H9 (cell line): Measurements from ENCODE around the gene SNX32. TPM values are rescaled to one million over a fixed set of nuclear protein-coding genes. Genes with fewer than 3 reads are reported as not detected.

Source experiments
- DNase-seq: peaks from one replicate; pipeline ENCODE4 v3.0.0-alpha.2; 2017
- H2AFZ ChIP-seq: one replicate; pipeline ENCODE4 v1.6.1; 2013; ENCODE audit warnings: mild to moderate bottlenecking, low read length, control low read depth, moderate library complexity
- H2AK5ac ChIP-seq: 2 replicates; pipeline ENCODE4 v1.6.1; 2013; ENCODE audit warnings: low read length, control low read depth, mixed read lengths; ENCODE audit not compliant: insufficient read length
- H2BK120ac ChIP-seq: one replicate; pipeline ENCODE4 v1.6.1; 2013; ENCODE audit warnings: low read depth, mild to moderate bottlenecking, low read length, control low read depth, inconsistent platforms; ENCODE audit not compliant: poor library complexity, severe bottlenecking
- H2BK12ac ChIP-seq: 2 replicates; pipeline ENCODE4 v1.6.1; 2013; ENCODE audit warnings: low read length, control low read depth, mixed read lengths, low read depth; ENCODE audit not compliant: insufficient read length
- H2BK15ac ChIP-seq: 2 replicates; pipeline ENCODE4 v1.6.1; 2013; ENCODE audit warnings: low read depth, low read length, control low read depth
- H2BK20ac ChIP-seq: one replicate; pipeline ENCODE4 v1.6.1; 2013; ENCODE audit warnings: low read depth, mild to moderate bottlenecking, low read length, control low read depth, inconsistent platforms; ENCODE audit not compliant: poor library complexity, severe bottlenecking
- H2BK5ac ChIP-seq: 2 replicates; pipeline ENCODE4 v1.6.1; 2013; ENCODE audit warnings: low read length, control low read depth, mixed read lengths; ENCODE audit not compliant: insufficient read length
- H3K14ac ChIP-seq: 2 replicates; pipeline ENCODE4 v1.6.1; 2013; ENCODE audit warnings: low read length, control low read depth; ENCODE audit not compliant: insufficient read depth
- H3K18ac ChIP-seq: 2 replicates; pipeline ENCODE4 v1.6.1; 2013; ENCODE audit warnings: low read depth, mild to moderate bottlenecking, mixed read lengths, low read length, control low read depth; ENCODE audit not compliant: insufficient read length
- H3K23ac ChIP-seq: 2 replicates; pipeline ENCODE4 v1.6.1; 2013; ENCODE audit warnings: low read length, control low read depth, mixed read lengths, low read depth; ENCODE audit not compliant: insufficient read length
- H3K23me2 ChIP-seq: 2 replicates; pipeline ENCODE4 v1.6.1; 2013; ENCODE audit warnings: low read depth, mild to moderate bottlenecking, mixed read lengths, low read length, control low read depth; ENCODE audit not compliant: insufficient read length, poor library complexity, severe bottlenecking
- H3K27ac ChIP-seq: 2 replicates; pipeline ENCODE4 v1.5.1; 2013; ENCODE audit warnings: low read length, control low read depth, mixed read lengths, low read depth; ENCODE audit not compliant: insufficient read length
- H3K27me3 ChIP-seq: 2 replicates; pipeline ENCODE4 v1.6.1; 2013; ENCODE audit warnings: low read length, control low read depth, inconsistent platforms; ENCODE audit not compliant: insufficient read depth
- H3K4ac ChIP-seq: 2 replicates; pipeline ENCODE4 v1.6.1; 2013; ENCODE audit warnings: low read depth, mild to moderate bottlenecking, control low read depth, inconsistent platforms, low read length, moderate library complexity
- H3K4me1 ChIP-seq: 2 replicates; pipeline ENCODE4 v1.6.1; 2013; ENCODE audit warnings: low read length, control low read depth, inconsistent platforms; ENCODE audit not compliant: insufficient read depth
- H3K4me2 ChIP-seq: 2 replicates; pipeline ENCODE4 v1.6.1; 2013; ENCODE audit warnings: low read length, control low read depth, mixed read lengths; ENCODE audit not compliant: insufficient read length, insufficient read depth
- H3K56ac ChIP-seq: 2 replicates; pipeline ENCODE4 v1.6.1; 2013; ENCODE audit warnings: low read depth, mild to moderate bottlenecking, mixed read lengths, low read length, control low read depth; ENCODE audit not compliant: insufficient read length
- H3K79me1 ChIP-seq: 2 replicates; pipeline ENCODE4 v1.6.1; 2013; ENCODE audit warnings: low read depth, mild to moderate bottlenecking, moderate library complexity, low read length, control low read depth, inconsistent platforms; ENCODE audit not compliant: insufficient read depth, poor library complexity, severe bottlenecking
- H3K79me2 ChIP-seq: 2 replicates; pipeline ENCODE4 v1.6.1; 2013; ENCODE audit warnings: low read length, control low read depth, inconsistent platforms; ENCODE audit not compliant: insufficient read depth
- H3K9ac ChIP-seq: 2 replicates; pipeline ENCODE4 v1.6.1; 2013; ENCODE audit warnings: low read length, control low read depth, mixed read lengths; ENCODE audit not compliant: insufficient read length; ENCODE audit errors: extremely low read depth
- H3K9me3 ChIP-seq: one replicate; pipeline ENCODE4 v1.6.1; 2013; ENCODE audit warnings: low read depth, low read length, inconsistent platforms; ENCODE audit not compliant: control insufficient read depth
- H3T11ph ChIP-seq: one replicate; pipeline ENCODE4 v1.6.1; 2013; ENCODE audit warnings: mild to moderate bottlenecking, low read length, control low read depth, inconsistent platforms
- H4K20me1 ChIP-seq: one replicate; pipeline ENCODE4 v1.6.1; 2013; ENCODE audit not compliant: control insufficient read depth, insufficient read length, insufficient read depth
- H4K5ac ChIP-seq: 2 replicates; pipeline ENCODE4 v1.6.1; 2013; ENCODE audit warnings: low read depth, mild to moderate bottlenecking, mixed read lengths, low read length, control low read depth; ENCODE audit not compliant: insufficient read length
- H4K8ac ChIP-seq: replicated peaks from 2 replicates; pipeline ENCODE4 v1.6.1; 2013; ENCODE audit warnings: low read length, control low read depth, mixed read lengths, low read depth; ENCODE audit not compliant: insufficient read length
- H4K91ac ChIP-seq: 2 replicates; pipeline ENCODE4 v1.6.1; 2013; ENCODE audit warnings: low read depth, mild to moderate bottlenecking, moderate library complexity, mixed read lengths, low read length, control low read depth; ENCODE audit not compliant: insufficient read length
- H3K27ac Mint-ChIP-seq, 3 experiments: 2 replicates in 2 of 3; 3 replicates in 1 of 3; pipeline ENCODE4 v1.8.0; 2020 to 2021; ENCODE audit warnings: mixed read lengths in 3 of 3, mild to moderate bottlenecking in 1 of 3, moderate library complexity in 1 of 3
- H3K27me3 Mint-ChIP-seq: 2 replicates; pipeline ENCODE4 v1.8.0; 2021; ENCODE audit warnings: low read depth, mild to moderate bottlenecking, moderate library complexity, mixed read lengths
- H3K36me3 Mint-ChIP-seq, 3 experiments: 2 replicates in 2 of 3; 3 replicates in 1 of 3; pipeline ENCODE4 v1.8.0; 2020 to 2021; ENCODE audit warnings: low read depth in 3 of 3, mixed read lengths in 3 of 3; ENCODE audit not compliant: insufficient read depth in 1 of 3
- H3K4me1 Mint-ChIP-seq, 2 experiments: 2 replicates each; pipeline ENCODE4 v1.8.0; 2020; ENCODE audit warnings: mixed read lengths in 2 of 2
- H3K4me3 Mint-ChIP-seq, 2 experiments: 2 replicates in 1 of 2; 3 replicates in 1 of 2; pipeline ENCODE4 v1.8.0; 2020 to 2021; ENCODE audit warnings: mild to moderate bottlenecking in 2 of 2, mixed read lengths in 2 of 2, moderate library complexity in 1 of 2
- H3K9me3 Mint-ChIP-seq, 2 experiments: 2 replicates in 1 of 2; 3 replicates in 1 of 2; pipeline ENCODE4 v1.8.0; 2020; ENCODE audit warnings: mild to moderate bottlenecking in 2 of 2, mixed read lengths in 2 of 2, moderate library complexity in 1 of 2
- WGBS: extraction: QIAGEN DNeasy Blood & Tissue Kit; methylation state at CpG from one replicate; pipeline ENCODE4 v1.1.7; 2013; ENCODE audit warnings: missing lambda C conversion rate, low lambda C conversion rate, mixed read lengths; ENCODE audit not compliant: insufficient read length; ENCODE audit errors: extremely low coverage; 5-methylcytosine and 5-hydroxymethylcytosine counted together
- long read RNA-seq: library from polyadenylated mRNA; unstranded; transcript quantifications from one replicate; pipeline ENCODE4 v2.0.0, GENCODE V29; 2020
- total RNA-seq: library from RNA; stranded (reverse); gene quantifications from 2 replicates; pipeline ENCODE4 v1.2.1, GENCODE V29; 2021
- TF ChIP-seq, protein P1 (sequence below): fragments of 200-600 bp; sonication (generic); conservative IDR thresholded peaks from 3 replicates; pipeline ENCODE4 v1.8.0; 2021; ENCODE audit warnings: antibody characterized with exemption, mild to moderate bottlenecking

SNX32 gene
- 0.88 and 1.2 TPM in 2 replicates for total RNA-seq
- long read RNA-seq, transcript SNX32-201 (13 exons, 2,003 nt), result major isoform, 6 of 16 reads
- long read RNA-seq, partial matches to known transcripts, result 3 of 16 reads
- long read RNA-seq, other reads (novel, unspliced or antisense), result 7 of 16 reads

GRCh38 chr11:65833297-65834030 is at the start of gene SNX32:
TSS of gene SNX32 (plus strand) at chr11:65833963. CDS start at chr11:65834066, 103 bp downstream.
- H3K79me2 ChIP-seq, result no peaks in the 10 kb centered on the region
- H2AK5ac ChIP-seq, result no peak within 1 kb of the TSS
- Mint-ChIP-seq H3K4me1 (peaks cover 4 to 14% of the 10 kb centered on the region in 2 experiments), H3K9me3 (peaks cover 0 to 6% of the 10 kb centered on the region in 2 experiments; a peak in 1 of 5 replicates), H3K4me3 (no peak within 1 kb of the TSS), H3K36me3 (peaks cover 0 to 2% (median 1%) of the 10 kb centered on the region in 3 experiments; a peak in 2 of 7 replicates), H3K27me3 (peaks cover 30% of the 10 kb centered on the region), H3K27ac (0 out of 7 replicates have a peak within 1 kb of the TSS, but pooled peaks of 1 of the 3 experiments have one; percentile 68)
- H2BK20ac ChIP-seq, result no peak within 1 kb of the TSS
- H2BK5ac ChIP-seq, result no peak within 1 kb of the TSS
- H3T11ph ChIP-seq, result no peak within 1 kb of the TSS
- peak within 1 kb of the TSS; percentile 90; the same call in 1 of the 2 replicates for H3K14ac ChIP-seq
- no peak within 1 kb of the TSS for H4K8ac ChIP-seq
- peaks cover 5% of the 10 kb centered on the region; the same call in 1 of the 2 replicates for H3K4me1 ChIP-seq
- H2BK15ac ChIP-seq, result no peak within 1 kb of the TSS
- H3K27ac ChIP-seq, result no peak within 1 kb of the TSS
- H3K79me1 ChIP-seq, result no peaks in the 10 kb centered on the region
- H3K9me3 ChIP-seq, result no peaks in the 10 kb centered on the region
- no peak within 1 kb of the TSS for H4K5ac ChIP-seq
- no peak within 1 kb of the TSS for H3K56ac ChIP-seq
- H2BK12ac ChIP-seq, result no peak within 1 kb of the TSS
- H3K23ac ChIP-seq, result no peak within 1 kb of the TSS
- no peak within 1 kb of the TSS for H3K4ac ChIP-seq
- peaks cover 2% of the 10 kb centered on the region for H3K27me3 ChIP-seq
- no peaks in the 10 kb centered on the region for H4K20me1 ChIP-seq
- no peak within 1 kb of the TSS for H4K91ac ChIP-seq
- peak within 1 kb of the TSS; percentile 71 for H3K4me2 ChIP-seq
- no peak within 1 kb of the TSS for H2BK120ac ChIP-seq
- no peak within 1 kb of the TSS for H2AFZ ChIP-seq
- peak within 1 kb of the TSS; percentile 78 for H3K18ac ChIP-seq
- DNase-seq, result peak; percentile 94
- H3K9ac ChIP-seq, result peak within 1 kb of the TSS; percentile 33
- peaks cover 8% of the 10 kb centered on the region for H3K23me2 ChIP-seq
- no CpG with 5 or more reads among the region's 63 CpGs for WGBS
- TF ChIP-seq, protein P1, sequence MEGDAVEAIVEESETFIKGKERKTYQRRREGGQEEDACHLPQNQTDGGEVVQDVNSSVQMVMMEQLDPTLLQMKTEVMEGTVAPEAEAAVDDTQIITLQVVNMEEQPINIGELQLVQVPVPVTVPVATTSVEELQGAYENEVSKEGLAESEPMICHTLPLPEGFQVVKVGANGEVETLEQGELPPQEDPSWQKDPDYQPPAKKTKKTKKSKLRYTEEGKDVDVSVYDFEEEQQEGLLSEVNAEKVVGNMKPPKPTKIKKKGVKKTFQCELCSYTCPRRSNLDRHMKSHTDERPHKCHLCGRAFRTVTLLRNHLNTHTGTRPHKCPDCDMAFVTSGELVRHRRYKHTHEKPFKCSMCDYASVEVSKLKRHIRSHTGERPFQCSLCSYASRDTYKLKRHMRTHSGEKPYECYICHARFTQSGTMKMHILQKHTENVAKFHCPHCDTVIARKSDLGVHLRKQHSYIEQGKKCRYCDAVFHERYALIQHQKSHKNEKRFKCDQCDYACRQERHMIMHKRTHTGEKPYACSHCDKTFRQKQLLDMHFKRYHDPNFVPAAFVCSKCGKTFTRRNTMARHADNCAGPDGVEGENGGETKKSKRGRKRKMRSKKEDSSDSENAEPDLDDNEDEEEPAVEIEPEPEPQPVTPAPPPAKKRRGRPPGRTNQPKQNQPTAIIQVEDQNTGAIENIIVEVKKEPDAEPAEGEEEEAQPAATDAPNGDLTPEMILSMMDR, result no peak
